NCI-H526 treated with DMSO at 0.1 percent for 48 hours (cell line): ENCODE data around the gene PTBP3.
A peak's percentile ranks its signal among the peaks of the same experiment; 100 is the strongest.
"Not testable (repeated sequence)": the region's sequence is repeated elsewhere in the genome, so short reads cannot be mapped to it uniquely, and the experiment has no call there.

Experiments used
- DNase-seq: peaks from one replicate; lab custom pipeline; 2025; lab: John Stamatoyannopoulos, UW

PTBP3 gene, protein sequence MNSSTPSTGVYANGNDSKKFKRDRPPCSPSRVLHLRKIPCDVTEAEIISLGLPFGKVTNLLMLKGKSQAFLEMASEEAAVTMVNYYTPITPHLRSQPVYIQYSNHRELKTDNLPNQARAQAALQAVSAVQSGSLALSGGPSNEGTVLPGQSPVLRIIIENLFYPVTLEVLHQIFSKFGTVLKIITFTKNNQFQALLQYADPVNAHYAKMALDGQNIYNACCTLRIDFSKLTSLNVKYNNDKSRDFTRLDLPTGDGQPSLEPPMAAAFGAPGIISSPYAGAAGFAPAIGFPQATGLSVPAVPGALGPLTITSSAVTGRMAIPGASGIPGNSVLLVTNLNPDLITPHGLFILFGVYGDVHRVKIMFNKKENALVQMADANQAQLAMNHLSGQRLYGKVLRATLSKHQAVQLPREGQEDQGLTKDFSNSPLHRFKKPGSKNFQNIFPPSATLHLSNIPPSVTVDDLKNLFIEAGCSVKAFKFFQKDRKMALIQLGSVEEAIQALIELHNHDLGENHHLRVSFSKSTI

DNA sequence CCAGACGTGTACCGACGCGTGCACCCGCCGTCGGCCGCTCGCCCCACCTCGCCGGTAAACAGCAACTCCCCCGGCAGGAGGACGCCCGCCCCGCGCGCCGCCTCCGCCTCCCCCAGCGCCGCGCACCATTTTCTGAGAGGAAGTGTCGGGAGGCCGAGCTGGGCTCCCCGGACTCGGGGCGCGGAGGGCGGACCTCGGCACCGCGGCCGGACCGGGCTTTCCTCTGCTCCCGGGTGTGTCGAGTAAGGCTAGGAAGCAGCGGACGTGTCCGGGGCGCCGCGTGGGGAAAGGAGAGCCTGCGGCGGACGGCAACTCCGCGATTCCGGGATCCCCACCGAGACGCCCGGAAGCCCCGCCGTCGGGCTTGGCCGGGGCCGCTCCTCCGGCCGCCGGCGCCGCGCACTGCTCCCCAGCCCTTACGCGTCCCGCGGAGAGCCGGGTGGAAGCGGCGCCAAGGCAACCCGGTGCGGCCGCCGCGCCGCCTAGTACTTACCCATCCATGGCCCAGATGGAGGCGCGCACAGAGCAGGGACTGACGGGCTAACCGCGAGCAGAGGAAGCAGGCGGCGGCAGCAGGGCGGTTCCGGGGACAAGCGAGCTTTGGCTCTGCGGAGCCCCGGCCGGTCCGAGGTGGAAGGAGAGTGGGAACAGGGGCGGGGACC is at the start of gene PTBP3:
TSS of gene PTBP3 (minus strand) at position 643 of the 662 bp plus-strand sequence. CDS start 35,754 bp downstream, outside the sequence.
- peak; percentile 86 for DNase-seq

DNA sequence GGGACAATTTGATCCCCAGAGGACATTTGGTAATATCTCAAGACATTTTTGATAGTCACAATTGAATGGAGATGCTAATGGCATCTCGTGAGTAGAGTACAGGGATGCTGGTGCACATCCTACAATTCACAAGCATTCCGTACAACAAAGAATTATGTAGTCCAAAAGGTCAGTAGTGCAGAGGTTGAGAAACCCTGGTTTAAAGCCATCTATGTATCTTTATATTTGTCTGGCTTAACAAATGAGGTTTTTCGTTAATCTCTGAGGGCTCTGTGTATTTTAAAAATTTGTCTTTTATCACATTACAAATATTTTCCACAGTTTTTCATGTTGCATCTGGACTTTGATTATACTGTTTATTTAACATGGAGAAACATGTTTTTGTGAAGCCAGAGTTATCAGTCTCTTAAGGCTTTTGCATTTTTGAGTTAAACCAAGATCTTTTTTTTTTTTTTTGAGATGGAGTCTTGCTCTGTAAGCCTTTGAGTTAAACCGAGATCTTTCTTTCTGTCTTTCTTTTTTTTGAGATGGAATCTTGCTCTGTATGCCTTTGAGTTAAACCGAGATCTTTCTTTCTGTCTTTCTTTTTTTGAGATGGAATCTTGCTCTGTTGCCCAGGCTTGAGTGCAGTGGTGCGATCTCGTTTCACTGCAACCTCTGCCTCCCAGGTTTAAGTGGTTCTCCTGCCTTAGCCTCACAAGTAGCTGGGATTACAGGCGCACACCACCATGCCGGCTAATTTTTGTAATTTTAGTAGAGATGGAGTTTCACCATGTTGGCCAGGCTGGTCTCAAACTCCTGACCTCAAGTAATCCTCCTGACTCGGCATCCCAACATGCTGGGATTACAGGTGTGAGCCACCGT is 49.3 kb upstream of the PTBP3 start:
- DNase-seq, result no peak

DNA sequence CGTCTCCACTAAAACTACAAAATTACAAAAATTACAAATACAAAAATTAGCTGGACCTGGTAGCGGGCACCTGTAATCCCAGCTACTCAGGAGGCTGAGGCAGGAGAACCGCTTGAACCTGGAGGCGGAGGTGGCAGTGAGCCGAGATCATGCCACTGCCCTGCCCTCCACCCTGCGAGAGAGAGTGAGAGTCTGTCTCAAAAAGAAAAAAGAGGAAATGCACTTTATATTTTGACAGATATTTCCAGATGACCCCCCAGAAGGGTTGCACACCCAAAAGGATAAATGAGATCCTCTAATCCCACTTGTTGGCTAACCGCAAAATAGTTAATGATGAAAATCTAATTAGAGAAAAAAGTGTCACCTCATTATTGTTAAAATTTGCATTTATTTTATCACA is 48.6 kb upstream of the PTBP3 start:
- DNase-seq, result no peak

DNA sequence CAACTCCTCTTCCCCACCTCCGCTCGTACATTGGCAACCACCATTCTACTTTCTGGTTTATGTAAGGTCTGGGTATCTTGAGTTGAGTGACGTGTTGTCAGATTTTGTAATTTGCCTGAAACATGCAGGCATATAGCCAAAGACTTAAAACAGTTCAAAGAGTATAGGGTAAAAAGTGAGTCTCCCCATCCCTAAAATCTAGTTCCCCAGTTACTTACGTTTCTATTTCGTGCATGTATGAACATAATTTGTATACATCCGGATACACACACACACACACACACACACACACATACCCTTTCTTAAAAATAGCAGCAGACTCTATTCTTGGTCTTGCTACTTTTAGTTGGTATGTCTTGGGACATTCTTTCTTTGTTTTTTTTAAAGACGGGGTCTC is 47.4 kb upstream of the PTBP3 start:
- no peak for DNase-seq

DNA sequence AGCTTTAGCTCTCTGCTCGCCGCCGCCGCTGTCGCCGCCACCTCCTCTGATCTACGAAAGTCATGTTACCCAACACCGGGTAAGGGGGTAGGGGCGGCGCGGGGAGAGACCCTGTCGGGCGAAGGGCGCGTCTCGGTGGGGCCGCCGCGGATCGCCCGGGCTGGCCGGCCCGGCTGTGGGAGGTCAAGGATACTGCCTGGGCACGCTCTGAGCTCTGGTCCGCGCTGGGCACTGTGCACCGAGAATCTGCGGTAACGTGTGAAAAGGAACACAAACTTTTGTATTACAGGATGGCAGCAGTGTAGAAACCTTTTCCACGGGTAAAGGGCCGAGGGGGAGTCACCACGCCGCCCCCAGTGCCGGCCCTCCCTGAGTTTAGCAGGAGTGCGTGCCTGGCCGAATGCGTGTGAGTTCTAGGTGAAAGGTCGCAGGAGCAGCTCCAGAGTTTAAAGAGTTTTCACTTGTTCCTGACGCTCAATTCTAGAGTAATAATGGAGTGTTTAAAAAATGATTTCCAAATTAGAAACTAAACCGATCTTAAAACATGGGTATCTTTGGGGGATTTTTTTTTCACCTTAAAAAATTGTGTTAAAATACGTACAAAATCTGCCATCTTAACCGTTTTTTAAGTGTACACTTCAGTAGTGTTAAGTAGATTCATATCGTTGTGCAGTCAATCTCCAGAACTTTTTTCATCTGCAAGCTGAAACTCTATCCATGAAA is 46.8 kb upstream of the PTBP3 start, which contains the start of gene HSDL2:
TSS of gene HSDL2 (plus strand) at position 7 of the 723 bp plus-strand sequence. CDS start at position 63, 56 bp downstream.
- DNase-seq, result peak; percentile 51

DNA sequence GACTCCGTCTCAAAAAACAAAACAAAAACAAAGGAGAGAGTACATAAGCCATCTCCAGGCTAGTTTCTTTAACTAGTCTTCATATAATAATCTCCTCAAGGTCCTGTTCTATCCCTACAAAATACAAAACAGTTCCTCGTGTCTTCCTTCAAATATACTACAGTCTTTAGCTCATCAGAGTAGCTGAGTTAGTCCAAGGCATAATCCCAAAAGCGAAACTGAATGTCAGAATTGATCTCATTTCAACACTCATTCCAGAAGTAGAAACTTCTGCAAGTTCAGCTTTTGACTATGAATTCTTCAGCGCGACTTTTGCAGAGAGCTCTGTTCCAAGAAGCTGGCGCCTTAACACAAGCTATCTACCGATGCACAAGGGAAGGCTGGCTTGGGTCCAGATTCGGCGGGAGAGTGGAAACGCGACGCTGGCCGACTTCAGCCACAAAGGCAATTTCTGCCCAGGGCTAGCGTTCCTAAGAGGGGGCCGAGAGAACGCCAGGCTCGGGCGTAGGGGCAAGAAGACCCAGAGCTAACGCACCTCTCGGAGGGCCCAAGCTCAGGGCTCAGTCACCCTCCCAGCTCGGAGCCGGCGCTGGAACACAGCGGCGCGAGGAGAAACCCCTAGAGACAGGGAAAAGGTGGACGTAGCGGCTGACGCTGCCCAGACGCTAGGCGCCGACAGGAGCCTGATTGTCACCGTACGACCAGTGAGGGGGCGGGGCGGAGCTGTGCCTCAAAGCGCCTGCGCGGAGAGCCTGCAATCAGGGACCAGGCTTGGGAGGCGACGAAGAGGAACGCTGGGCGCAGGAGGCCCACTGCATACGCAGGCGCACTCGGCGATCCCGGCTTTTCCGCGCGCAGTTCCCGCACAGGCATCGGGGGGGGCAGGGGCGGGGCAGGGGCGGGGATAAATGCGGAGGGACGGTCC is 46.0 kb upstream of the PTBP3 start:
- DNase-seq, result peak; percentile 93

DNA sequence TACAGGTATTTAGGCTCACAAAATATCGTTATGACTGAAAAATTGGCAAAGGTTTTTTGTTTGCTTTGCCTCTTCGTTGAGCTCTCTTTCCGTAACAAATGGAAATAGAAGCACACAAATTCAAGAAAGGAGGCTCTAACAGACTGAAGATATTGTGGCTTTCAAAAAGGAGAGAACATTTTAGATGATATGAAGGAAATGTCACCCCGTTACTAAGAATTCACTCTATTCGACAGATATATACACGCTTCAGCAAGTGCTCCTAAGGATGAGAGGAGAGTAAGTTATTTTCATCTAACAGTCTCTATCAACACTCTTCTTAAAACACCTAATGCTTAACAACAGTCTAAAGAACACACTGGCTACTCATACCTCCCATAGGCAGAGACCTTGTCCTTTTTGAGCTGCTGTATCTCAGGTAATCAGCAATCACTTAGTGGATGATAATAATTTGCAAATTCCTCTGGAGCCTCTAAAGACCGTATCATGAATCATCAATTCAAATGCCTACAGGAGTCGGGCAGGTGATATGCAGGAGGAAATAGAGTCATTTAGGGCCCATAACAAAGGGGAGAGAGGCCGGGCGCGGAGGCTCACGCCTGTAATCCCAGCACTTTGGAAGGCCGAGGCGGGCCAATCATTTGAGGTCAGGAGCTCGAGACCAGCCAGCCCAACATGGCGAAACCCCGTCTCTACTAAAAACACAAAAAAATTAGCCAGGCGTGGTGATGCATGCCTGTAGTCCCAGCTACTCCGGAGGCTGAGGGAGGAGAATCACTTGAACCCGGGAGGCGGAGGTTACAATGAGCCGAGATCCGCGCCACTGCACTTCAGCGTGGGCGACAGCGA is 45.1 kb upstream of the PTBP3 start:
- peak; percentile 6 for DNase-seq

DNA sequence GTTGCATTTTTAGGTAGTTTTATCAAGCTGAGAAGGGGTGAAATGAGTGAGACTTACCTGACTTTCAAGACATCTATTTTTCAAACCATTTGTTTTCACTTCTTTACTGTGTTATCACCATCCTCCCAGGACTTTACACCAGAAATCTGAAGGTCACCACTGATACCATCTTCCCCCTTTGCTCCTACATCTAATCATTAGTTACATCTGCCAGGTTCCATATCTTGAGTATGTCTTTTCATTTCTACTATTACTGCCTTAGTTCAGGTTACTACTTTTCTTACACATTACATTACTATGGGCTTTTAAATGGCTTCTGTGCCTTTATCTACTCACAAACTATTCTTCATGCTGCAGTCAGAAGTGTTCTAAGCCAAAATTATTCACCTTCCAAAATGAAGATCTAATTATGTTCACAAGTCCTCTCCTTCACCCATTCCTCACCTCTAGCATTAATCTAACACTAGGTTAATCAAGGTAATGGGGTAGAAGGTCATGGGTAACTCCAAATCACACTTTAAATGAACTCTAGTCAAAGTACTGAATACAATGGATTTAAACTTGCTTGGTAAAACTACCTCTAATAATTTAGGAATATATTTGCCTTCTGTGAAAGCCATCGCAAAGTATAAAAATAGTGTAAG is 44.4 kb upstream of the PTBP3 start:
- no peak for DNase-seq

DNA sequence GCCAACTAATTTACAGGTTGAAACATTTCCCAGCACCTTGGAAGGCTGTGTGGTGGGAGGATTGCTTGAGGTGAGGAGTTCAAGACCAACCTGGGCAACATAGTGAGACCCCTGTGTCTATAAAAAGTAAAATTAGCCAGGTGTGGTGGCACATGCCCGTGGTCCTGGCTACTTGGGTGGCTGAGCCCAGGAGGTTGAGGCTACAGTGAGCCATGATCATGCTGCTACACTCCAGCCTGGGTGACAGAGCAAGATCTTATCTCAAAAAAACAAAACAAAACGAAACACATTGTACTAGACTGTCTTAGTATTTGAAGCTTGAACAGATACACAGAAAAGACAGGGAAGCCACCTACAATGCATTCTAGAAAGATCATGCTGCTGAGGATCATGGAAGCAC is 43.7 kb upstream of the PTBP3 start:
- no peak for DNase-seq

DNA sequence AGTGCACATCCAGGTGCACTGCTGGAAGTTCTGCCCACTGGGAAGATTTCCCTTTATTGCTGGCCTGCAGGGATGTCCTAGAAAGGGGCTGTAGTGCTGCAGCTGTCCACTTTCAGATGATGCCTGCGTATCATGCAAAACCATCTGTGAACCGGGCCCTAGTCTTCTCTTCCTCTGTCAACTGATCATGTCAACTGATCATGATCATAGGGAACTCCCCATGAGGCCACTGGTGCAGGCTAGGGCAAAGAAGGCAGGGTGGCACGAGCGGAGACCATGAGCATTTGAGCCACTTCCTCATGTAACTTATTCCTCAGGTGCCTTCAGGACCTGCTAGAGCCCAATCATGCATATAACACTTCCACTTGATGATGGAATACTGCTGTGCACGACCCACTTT is 41.9 kb upstream of the PTBP3 start:
- no peak for DNase-seq

DNA sequence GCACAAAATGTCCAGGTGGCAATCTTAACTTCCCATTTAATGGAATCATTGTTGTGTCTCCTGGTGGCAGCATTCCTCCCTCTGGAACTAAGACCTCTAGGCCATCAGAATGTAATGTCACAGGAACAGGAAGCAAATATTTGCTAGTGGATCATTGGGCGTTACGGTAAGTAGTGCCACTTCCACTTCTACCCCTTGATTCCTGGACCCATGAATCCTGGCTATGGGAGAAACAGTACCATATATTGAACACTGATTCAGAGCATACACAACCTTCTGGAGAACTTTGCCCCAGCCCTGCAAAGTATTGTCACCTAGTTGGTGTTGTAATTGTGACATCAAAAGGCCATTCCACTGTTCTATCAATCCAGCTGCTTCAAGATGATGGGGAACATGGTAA is 40.8 kb upstream of the PTBP3 start:
- DNase-seq, result not testable (repeated sequence)

DNA sequence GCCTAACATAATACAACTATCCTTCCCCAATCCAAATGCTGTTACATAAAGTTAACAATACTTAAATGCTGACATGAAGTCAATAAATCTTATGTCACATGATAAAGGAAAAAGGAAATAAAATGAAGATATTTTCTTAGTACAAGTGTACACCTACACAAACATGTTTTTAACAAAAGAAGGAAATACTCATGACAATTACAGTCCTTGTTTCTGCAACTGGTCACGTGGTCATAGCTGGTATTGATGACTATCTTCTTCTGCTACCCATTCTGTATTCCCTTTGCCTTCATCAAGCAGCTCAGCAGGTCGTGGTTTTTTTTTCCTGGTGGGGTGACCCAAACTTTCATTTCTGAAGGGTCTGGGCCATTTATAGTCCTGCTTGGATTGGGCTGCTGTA is 40.2 kb upstream of the PTBP3 start:
- not testable (repeated sequence) for DNase-seq

DNA sequence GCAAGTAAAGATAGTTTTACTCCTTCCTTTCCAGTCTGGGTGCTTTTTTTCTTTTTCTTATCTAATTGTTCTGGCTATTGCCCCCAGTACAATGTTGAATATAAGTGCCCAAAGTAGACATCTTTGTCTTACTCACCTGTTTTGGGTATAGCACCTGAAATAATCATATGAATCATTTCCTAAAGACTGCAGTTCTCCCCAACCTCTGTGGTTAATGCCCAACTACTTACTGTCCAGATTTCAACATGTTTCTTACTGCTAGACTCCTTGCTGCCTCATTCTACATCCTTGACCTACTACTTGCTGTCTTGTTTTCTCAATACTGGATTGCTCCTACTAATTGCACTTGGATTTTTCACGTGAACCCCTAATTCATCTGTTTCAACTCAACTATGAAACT is 37.6 kb upstream of the PTBP3 start:
- DNase-seq, result no peak

DNA sequence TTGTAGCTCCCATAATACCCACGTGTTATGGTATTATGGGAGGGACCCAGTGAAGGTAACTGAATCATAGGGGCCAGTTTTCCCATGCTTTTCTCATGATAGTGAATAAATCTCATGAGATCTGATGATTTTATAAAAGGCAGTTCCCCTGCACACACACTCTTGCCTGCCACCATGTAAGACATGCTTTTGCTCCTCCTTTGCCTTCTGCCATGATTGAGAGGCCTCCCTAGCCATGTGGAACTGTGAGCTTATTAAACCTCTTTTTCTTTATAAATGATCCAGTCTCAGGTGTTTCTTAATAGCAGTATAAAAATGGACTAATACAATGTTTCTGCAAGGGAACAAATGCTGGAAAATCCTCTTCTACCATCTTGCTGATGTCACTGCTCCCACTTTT is 36.4 kb upstream of the PTBP3 start:
- no peak for DNase-seq

DNA sequence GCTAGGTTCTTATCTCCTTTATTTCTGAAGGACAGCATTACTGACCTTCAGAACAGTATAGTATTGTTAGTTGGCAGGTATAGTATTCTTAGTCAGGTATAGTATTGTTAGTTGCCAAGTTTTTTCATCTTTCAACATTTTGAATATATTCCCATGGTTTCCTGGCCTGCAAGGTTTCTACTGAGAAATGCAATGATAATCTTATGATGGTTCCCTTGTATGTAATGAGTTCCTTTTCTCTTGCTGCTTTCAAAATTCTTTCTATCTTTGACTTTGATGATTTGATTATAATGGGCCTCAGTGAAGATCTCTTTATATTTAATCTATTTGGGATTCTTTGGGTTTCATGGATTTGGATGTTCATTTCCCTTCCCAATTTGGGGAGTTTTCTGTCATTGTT is 34.0 kb upstream of the PTBP3 start:
- no peak for DNase-seq

DNA sequence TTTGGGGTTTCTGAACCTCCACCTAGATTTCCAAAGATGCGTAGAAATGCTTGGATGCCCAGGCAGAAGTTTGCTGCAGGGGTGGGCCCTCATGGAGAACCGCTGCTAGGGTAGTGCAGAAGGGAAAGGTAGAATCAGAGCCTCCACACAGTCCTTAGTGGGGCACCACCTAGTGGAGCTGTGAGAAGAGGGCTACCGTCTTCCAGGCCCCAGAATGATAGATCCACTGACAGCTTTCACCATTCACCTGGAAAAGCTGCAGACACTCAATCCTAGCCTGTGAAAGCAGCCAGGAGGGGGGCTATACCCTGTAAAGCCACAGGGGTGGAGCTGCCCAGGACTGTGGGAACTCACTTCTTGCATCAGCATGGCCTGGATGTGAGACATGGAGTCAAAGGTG is 33.2 kb upstream of the PTBP3 start:
- no peak for DNase-seq

DNA sequence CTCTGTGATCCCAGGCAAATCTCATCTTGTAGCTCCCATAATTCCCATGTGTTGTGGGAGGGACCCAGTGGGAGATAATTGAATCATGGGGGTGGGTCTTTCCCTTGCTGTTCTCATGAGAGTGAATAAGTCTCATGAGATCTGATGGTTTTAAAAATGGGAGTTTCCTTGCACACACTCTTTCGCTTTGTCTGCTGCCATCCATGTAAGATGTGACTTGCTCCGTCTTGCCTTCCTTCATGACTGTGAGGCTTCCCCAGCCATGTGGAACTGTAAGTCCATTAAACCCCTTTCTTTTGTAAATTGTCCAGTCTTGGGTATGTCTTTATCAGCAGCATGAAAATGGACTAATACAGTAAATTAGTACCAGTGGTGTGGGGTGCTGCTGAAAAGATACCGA is 31.8 kb upstream of the PTBP3 start:
- DNase-seq, result not testable (repeated sequence)

DNA sequence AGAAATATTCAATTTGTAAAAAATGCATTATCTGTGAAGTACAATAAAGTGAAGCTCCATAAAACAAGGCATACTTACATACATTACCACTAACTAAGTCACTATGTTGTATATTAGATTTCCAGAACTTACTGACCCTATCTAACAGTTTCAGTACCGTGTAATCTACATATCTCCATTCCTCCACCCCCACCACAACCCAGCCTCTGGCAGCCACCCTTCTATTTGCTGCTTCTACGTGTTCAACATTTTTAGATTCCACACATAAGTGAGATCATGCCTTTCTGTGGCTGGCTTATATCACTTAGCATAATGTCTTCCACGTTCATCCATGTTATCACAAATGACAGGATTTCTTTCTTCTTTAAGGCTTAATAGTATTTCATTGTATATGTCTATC is 31.3 kb upstream of the PTBP3 start:
- DNase-seq, result no peak

DNA sequence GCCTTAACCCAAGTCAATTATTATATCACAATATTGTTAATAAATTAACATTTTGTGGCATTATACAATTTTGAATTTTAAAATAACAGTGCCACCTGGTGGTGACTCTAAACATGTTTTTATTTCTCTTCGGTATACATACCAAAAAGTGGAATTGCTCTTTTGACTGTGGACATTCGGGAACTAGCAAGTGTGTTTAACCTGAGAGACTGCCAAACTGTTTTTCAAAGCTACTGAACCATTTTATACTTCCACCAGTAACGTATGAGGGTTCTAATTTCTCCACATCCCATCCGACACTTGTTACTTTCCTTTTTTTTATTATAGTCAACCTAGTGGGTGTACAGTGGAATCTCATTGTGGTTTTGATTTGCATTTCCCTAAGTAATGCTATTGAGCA is 28.2 kb upstream of the PTBP3 start:
- DNase-seq, result peak; percentile 26
